ENCODE data around the gene CELF5.

Gene CELF5

DNA sequence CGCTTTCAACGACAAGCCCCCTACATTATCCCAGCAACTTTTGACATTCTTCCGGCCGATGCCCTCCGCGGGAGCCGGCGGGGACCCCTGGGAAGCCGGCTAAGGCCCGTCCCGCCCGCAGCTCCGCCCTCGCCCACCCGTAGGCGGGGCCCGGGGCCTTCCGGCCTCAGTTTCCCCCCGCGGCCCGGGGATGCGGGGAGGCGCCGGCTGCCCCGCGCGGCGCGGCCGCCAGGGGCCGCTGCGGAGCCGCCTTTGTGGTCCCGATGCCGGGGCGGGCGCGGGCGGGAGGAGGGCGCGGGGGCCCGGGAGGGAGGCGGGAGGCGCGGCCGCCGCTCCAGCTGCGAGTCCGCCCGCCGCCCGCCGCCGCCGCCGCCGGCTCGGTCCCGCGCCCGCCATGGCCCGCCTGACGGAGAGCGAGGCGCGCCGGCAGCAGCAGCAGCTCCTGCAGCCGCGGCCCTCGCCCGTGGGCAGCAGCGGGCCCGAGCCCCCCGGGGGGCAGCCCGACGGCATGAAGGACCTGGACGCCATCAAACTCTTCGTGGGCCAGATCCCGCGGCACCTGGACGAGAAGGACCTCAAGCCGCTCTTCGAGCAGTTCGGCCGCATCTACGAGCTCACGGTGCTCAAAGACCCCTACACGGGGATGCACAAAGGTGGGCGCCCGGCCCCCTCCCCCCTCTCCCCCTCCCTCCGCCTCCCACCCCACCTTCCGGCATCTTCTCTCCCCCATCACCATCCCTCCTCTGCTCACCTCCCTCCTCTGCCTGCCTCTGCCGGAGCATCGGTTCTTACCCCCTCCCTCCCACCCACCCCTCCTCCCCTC, at the start of gene CELF5:
Gene CELF5, plus strand, starts transcription at position 316 of the 823 bp plus-strand sequence. Its CDS starts 79 bp downstream, at position 395.
- DNase-seq (ENCODE audit: extremely low read depth, low read depth), result no peak
- TF ChIP-seq, protein P1, sequence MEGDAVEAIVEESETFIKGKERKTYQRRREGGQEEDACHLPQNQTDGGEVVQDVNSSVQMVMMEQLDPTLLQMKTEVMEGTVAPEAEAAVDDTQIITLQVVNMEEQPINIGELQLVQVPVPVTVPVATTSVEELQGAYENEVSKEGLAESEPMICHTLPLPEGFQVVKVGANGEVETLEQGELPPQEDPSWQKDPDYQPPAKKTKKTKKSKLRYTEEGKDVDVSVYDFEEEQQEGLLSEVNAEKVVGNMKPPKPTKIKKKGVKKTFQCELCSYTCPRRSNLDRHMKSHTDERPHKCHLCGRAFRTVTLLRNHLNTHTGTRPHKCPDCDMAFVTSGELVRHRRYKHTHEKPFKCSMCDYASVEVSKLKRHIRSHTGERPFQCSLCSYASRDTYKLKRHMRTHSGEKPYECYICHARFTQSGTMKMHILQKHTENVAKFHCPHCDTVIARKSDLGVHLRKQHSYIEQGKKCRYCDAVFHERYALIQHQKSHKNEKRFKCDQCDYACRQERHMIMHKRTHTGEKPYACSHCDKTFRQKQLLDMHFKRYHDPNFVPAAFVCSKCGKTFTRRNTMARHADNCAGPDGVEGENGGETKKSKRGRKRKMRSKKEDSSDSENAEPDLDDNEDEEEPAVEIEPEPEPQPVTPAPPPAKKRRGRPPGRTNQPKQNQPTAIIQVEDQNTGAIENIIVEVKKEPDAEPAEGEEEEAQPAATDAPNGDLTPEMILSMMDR (IDR thresholded peaks at IDR 0.05; ENCODE audit: low read depth, low read length), result peak; percentile 6; the same call in 1 of the 2 replicates

DNA sequence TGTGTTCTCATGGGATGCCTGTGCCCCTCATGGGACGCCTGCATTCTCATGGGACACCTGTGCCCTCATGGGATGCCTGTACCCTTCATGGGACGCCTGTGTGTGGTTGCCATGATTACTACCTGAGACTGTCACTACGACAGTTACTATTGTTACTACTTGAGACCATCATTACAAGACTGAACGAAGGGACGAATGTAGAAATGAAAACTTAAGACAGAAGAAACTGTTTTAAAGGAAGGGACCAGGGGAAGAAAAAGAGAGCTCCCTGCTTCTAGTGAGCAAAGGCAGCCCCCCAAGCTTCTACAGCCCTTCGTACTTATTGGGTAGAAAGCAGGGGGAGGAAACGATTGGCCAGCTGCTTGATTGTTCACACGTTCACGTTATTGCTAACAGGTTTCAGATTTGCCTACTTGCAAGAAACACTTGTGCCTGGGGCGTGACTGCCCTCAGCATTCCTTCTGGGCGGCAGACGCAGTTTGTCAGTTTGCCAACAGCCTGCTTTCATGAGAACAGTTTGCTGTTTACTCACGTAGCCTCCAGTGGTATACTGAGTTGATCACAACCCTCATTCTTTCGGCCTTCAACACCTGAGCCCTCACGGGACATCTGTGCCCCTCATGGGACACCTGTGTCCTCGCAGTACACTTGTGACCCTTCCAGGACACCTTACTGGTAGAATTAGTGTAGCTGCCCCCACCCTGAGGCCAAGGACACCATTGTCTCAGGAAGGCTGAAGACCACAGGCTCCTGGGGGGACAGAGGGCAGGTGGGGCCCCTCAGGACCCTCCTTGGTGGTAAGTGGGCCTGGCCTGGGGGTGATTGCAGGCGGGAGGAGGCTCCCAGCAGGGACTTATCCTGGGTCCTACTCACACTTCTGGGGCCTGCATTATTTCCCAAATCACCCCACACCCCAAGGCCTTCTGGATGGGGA, 48.4 kb upstream of the CELF5 start:
- peak; percentile 47 for DNase-seq (ENCODE audit: extremely low read depth, low read depth)
- TF ChIP-seq, protein P1 (IDR thresholded peaks at IDR 0.05; ENCODE audit: low read depth, low read length), result no peak

DNA sequence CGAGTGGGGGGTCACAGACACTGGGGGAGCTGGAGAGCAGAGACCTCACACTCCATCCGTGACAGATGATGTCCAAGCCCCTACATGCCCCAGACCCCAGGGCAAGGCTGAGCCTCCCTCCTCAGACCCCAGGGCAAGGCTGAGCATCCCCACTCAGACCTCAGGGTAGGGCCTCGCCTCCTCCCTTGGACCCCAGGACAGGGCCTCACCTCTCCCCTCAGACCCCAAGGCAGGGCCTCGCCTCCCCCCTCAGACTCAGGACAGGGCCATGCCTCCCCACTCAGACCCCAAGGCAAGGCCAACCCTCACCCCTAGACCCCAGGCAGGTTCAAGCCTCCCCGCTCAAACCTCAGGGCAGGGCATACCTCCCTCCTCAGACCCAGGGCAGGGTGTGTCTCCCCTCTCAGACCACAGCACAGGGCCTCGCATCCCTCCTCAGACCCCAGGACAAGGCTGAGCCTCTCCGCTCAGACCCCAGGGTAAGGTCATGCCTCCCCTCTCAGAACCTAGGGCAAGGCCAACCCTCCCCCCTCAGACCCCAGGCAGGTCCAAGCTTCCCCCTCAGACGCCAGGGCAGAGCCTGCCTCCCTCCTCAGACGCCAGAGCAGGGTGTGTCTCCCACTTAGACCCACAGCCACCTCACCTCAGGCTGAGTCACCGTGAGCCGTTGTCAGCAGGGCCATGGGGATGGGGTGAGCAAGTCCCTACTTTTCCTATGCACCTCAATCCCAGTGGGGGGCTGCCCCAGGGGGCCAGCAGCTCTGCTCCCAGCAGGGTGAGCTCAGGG, 47.6 kb upstream of the CELF5 start:
- TF ChIP-seq, protein P1 (IDR thresholded peaks at IDR 0.05; ENCODE audit: low read depth, low read length), result no peak

DNA sequence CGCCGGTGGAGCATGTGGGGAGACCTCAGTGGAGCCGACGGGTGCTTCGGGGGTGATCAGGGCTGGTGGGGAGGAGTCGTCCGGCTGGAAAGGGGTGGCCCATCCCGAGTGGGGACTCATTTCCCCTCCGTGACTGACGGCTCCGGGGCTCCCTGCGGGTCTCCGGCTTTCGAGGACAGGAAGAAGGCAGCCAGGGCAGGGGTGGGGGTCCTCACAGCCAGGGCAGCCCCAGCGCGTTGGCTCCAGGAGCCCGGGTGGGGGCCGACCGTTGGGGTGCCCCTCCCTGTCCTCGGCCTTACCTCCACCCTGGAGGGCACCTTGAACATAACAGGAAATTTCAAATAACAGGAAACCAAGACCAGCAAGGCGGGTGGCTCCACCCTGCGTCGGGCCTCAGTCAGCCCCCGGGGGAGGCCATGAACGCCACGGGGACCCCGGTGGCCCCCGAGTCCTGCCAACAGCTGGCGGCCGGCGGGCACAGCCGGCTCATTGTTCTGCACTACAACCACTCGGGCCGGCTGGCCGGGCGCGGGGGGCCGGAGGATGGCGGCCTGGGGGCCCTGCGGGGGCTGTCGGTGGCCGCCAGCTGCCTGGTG, 46.0 kb upstream of the CELF5 start, which contains the start of gene S1PR4:
Gene S1PR4, plus strand, starts transcription at position 393 of the 596 bp plus-strand sequence. Its CDS starts 24 bp downstream, at position 417.
- no peak for DNase-seq (ENCODE audit: extremely low read depth, low read depth)

More for the DNA sequence above, 47.6 kb upstream of the CELF5 start:
- no peak for DNase-seq (ENCODE audit: extremely low read depth, low read depth)

DNA sequence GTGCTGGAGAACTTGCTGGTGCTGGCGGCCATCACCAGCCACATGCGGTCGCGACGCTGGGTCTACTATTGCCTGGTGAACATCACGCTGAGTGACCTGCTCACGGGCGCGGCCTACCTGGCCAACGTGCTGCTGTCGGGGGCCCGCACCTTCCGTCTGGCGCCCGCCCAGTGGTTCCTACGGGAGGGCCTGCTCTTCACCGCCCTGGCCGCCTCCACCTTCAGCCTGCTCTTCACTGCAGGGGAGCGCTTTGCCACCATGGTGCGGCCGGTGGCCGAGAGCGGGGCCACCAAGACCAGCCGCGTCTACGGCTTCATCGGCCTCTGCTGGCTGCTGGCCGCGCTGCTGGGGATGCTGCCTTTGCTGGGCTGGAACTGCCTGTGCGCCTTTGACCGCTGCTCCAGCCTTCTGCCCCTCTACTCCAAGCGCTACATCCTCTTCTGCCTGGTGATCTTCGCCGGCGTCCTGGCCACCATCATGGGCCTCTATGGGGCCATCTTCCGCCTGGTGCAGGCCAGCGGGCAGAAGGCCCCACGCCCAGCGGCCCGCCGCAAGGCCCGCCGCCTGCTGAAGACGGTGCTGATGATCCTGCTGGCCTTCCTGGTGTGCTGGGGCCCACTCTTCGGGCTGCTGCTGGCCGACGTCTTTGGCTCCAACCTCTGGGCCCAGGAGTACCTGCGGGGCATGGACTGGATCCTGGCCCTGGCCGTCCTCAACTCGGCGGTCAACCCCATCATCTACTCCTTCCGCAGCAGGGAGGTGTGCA, 45.3 kb upstream of the CELF5 start:
- no peak for DNase-seq (ENCODE audit: extremely low read depth, low read depth)
- TF ChIP-seq, protein P1 (IDR thresholded peaks at IDR 0.05; ENCODE audit: low read depth, low read length), result no peak

More for the DNA sequence above, 46.0 kb upstream of the CELF5 start, which contains the start of gene S1PR4:
- TF ChIP-seq, protein P1 (IDR thresholded peaks at IDR 0.05; ENCODE audit: low read depth, low read length), result no peak
